Large intestine (tissue), 3 donors: ENCODE results near the gene KIAA1671. TPM values are rescaled to one million over a fixed set of nuclear protein-coding genes. Genes with fewer than 3 reads are reported as not detected.

Source experiments
- DNase-seq, 2 donors: peaks; one replicate each; pipeline versions ENCODE4 v3.0.0 to v3.0.0-alpha.2; 2013
- H3K27ac ChIP-seq: one replicate; pipeline ENCODE4 v1.5.1; 2013; ENCODE audit warnings: low read length
- H3K27me3 ChIP-seq: 2 replicates; pipeline ENCODE4 v1.6.1; 2013; ENCODE audit warnings: low read length; ENCODE audit not compliant: control insufficient read depth, insufficient read depth
- H3K36me3 ChIP-seq: 2 replicates; pipeline ENCODE4 v1.6.1; 2013; ENCODE audit warnings: low read length; ENCODE audit not compliant: control insufficient read depth, insufficient read depth
- H3K4me1 ChIP-seq: one replicate; pipeline ENCODE4 v1.6.1; 2013; ENCODE audit warnings: low read length; ENCODE audit not compliant: control insufficient read depth, insufficient read depth
- H3K4me3 ChIP-seq: one replicate; pipeline ENCODE4 v1.5.1; 2013; ENCODE audit warnings: low read length
- H3K9me3 ChIP-seq: one replicate; pipeline ENCODE4 v1.6.1; 2013; ENCODE audit warnings: mild to moderate bottlenecking, low read depth, low read length, moderate library complexity; ENCODE audit not compliant: control insufficient read depth
- WGBS: methylation state at CpG from one replicate; pipeline ENCODE4 v1.1.5; 2013; ENCODE audit warnings: low lambda C conversion rate; ENCODE audit not compliant: insufficient coverage; 5-methylcytosine and 5-hydroxymethylcytosine counted together
- polyA plus RNA-seq: library from polyadenylated mRNA; unstranded; fragments of 120-200 nt; gene quantifications from one replicate; pipeline ENCODE4 v1.2.1, GENCODE V29; 2013

KIAA1671 gene
- polyA plus RNA-seq, 1 donor = 25.0 TPM

DNA sequence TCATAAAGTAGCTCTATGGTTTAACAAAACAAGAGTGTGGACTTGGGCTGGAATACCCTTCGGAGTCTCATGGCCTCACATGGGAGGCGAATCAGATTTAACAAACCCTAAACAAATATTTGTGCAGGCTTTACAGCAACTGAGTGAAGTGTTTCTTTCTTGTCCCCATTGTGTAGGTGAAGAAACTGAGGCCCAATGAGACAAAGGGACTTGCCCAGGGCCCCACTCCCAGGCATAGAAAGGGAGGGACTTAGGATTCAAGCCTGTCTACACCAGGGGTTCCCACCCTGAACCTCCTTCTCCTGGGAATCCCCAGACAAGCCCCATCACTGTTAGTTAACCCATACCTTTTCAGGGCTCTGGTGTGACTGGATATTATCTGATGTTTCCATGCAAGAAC lies 192.0 kb downstream of the KIAA1671 start:
- DNase-seq = no peak
- WGBS = no CpG with 5 or more reads among the region's 2 CpGs
- H3K4me1 ChIP-seq = peaks cover 2% of the 10 kb centered on the region
- H3K27ac ChIP-seq = no peak overlapping the region
- no peak overlapping the region for H3K4me3 ChIP-seq
- no peaks in the 10 kb centered on the region for H3K36me3 ChIP-seq
- no peaks in the 10 kb centered on the region for H3K27me3 ChIP-seq
- H3K9me3 ChIP-seq = no peaks in the 10 kb centered on the region

DNA sequence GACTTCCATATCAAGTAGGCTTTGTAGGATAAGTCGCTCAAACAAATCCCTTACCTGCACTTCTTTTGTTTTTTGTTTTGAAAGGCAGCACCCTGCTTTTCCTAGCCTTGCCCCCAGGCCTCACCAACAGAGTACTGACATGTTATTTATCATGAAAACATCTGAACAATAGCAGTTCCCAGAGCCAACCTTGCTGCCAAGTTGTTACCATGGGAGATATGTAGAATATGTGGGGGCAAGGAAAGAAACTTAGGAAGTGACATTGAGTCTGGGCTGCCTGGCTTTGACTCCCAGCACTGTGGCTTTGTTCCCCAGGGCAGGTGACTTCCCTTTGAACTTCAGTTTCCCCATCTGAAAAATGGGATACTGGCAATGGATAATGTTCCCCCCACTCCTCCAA lies 193.8 kb downstream of the KIAA1671 start:
- peaks cover 2% of the 10 kb centered on the region for H3K4me1 ChIP-seq
- no peaks in the 10 kb centered on the region for H3K36me3 ChIP-seq
- WGBS = no CpG with 5 or more reads among the region's 1 CpG
- H3K27me3 ChIP-seq = no peaks in the 10 kb centered on the region
- H3K4me3 ChIP-seq = no peak overlapping the region
- no peaks in the 10 kb centered on the region for H3K9me3 ChIP-seq
- no peak for DNase-seq
- H3K27ac ChIP-seq = no peak overlapping the region

DNA sequence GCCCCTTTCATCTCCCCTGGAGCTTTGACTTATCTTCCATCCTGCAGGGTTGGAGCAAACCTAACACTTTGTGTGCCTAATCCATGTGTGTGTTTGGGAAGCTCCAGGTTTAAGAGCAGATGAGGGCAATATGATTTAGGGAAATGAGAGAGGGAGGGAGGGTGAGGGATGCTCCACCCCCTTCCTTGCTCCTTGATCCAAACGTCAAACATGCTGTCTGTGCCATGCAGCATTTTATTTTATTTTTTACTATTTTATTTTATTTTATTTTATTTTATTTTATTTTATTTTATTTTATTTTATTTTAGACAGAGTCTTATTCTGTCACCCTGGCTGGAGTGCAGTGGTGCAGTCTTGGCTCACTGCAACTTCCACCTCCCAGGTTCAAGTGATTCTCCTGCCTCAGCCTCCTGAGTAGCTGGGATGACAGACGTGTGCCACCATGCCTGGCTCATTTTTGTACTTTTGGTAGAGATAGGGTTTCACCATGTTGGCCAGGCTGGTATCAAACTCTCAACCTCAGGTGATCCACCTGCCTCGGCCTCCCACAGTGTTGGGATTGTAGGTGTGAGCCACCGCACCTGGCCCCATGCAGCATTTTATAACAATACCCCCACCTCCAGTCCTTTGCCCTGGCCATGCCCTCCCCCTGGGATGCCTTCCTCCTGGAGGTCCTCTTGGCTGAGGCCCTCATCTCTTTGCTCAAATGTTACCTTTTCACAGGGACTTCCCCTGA lies 194.6 kb downstream of the KIAA1671 start:
- H3K4me3 ChIP-seq = no peak overlapping the region
- no peaks in the 10 kb centered on the region for H3K27me3 ChIP-seq
- WGBS = 71% methylated on average over 1 of the region's 4 CpGs
- no peaks in the 10 kb centered on the region for H3K36me3 ChIP-seq
- H3K4me1 ChIP-seq = peaks cover 2% of the 10 kb centered on the region
- no peak overlapping the region for H3K27ac ChIP-seq
- no peaks in the 10 kb centered on the region for H3K9me3 ChIP-seq
- DNase-seq = no peak

DNA sequence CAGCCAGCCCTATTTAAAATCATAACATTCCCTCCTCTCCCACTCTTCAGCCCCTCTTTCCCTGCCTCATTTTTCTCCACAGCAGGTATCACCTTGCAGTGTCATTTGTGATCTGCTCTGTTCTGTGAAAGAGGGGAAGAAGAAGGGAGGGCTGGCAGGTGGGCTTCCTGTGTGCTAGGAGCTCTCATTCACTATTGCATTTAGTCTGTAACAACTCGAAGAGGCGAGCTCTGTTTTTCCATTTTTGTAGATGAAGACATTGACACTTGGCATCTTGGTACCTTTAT lies 195.1 kb downstream of the KIAA1671 start:
- no peak overlapping the region for H3K27ac ChIP-seq
- no peaks in the 10 kb centered on the region for H3K9me3 ChIP-seq
- no peak for DNase-seq
- 80% methylated on average over 2 of the region's 2 CpGs for WGBS
- H3K4me1 ChIP-seq = peaks cover 2% of the 10 kb centered on the region
- no peaks in the 10 kb centered on the region for H3K27me3 ChIP-seq
- no peaks in the 10 kb centered on the region for H3K36me3 ChIP-seq
- no peak overlapping the region for H3K4me3 ChIP-seq

DNA sequence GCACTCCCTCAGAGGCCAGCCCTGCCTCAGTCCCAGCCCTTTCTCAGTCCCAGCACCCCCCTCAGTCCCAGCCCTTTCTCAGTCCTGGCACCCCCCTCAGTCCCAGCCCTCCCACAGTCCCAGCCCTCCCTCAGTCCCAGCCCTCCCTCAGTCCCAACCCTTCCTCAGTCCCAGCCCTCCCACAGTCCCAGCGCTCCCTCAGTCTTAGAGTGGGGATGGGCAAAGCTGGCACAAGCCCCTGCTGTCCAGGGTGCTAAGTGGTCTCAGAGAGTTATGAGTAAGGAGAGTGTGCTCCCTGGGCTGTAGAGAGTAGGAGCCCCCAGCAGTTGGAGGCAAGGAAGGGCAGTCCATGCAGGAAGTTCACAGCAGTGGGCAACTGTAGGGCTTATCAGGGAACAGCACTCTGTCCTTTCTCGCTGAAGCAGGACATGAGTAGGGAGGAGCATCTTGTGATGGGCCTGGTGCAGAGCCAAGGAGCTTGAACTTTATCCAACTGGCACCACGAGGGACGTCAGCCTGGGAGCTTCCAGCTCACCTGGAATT lies 195.7 kb downstream of the KIAA1671 start:
- no peaks in the 10 kb centered on the region for H3K27me3 ChIP-seq
- H3K36me3 ChIP-seq = no peaks in the 10 kb centered on the region
- no peak overlapping the region for H3K4me3 ChIP-seq
- peaks cover 2% of the 10 kb centered on the region for H3K4me1 ChIP-seq
- DNase-seq = peak; percentile 60 to 85
- H3K27ac ChIP-seq = no peak overlapping the region
- no CpG with 5 or more reads among the region's 4 CpGs for WGBS
- H3K9me3 ChIP-seq = no peaks in the 10 kb centered on the region

DNA sequence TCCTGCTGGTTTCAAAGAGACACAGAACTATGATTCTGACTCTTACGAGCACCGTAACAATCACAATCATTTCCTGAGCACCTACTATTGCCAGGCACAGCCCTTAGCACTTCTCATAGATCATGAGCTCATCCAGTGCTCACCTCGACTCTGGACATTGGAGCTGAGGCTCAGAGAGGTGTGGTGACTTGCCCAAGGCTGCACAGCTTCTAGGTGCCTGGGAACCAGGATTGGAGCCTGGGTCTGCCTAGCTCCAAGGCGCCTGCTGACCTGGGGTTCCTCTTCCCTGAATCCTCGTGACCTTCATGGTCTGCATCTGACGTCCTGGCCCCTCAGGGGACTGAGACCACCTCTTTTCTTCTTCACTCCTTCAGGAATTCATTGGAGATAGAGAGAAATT lies 196.5 kb downstream of the KIAA1671 start:
- DNase-seq = no peak
- Histone ChIP-seq H3K4me1 (peaks cover 2% of the 10 kb centered on the region), H3K4me3 (no peak overlapping the region), H3K9me3 (no peaks in the 10 kb centered on the region), H3K27me3 (no peaks in the 10 kb centered on the region), H3K27ac (no peak overlapping the region), H3K36me3 (no peaks in the 10 kb centered on the region)
- WGBS = 100% methylated on average over 2 of the region's 6 CpGs

DNA sequence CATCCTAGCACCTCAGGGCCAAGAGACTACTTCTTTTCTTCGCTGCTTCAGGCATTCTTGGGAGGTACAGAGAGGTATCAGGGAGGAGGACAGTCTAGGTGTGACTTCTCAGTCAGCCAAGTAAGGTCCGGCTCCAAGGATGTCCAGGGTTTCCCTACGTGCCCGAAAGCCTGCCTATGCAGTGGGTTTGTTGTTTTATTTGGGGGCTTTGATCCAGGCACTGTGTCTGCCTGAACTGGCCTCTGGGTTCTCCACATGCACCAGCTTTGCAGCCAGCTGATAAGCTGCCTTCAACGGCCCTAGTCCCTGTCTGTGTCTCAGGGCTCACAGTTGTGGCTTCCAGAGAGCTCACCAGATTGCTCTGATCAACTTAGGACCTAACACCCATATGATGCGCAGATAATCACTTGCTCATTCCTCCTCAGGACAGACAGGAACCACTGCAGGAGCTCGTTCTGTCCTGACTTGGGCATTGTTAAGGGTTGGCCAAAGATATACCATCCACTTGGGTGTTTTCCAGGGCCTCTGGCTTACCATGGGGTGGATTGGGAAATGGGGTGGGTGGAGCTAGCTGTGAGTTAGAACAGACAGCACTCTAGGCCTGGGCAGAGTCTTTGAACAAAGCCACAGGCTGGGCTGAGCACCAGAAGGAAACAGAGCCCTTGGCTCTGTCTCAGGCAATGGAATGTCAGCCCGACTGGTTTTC lies 201.6 kb downstream of the KIAA1671 start:
- DNase-seq = peak; percentile 21 to 23

DNA sequence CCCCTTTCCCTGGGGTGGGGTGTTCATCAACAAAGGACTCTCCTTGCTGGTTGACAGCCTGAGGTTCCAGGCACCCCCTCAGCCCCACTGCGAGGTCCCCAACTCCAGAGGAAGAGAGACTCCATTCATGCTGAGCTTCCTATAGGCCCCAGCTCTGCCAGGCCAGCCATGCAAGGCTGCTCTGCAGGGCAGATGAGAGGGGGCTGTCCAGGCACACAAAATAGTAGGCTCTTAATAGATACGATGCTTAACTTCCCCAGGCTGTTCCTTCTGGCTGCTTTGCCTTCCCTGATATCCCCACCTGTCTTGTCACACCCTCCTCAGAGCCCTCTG lies 202.1 kb downstream of the KIAA1671 start:
- H3K4me1 ChIP-seq = no peaks in the 10 kb centered on the region
- no CpG with 5 or more reads among the region's 2 CpGs for WGBS
- H3K27ac ChIP-seq = no peak overlapping the region
- H3K27me3 ChIP-seq = no peaks in the 10 kb centered on the region
- H3K4me3 ChIP-seq = no peak overlapping the region
- no peaks in the 10 kb centered on the region for H3K9me3 ChIP-seq
- no peak for DNase-seq
- H3K36me3 ChIP-seq = no peaks in the 10 kb centered on the region

More for the DNA sequence above, 201.6 kb downstream of the KIAA1671 start:
- H3K4me1 ChIP-seq = no peaks in the 10 kb centered on the region
- no peaks in the 10 kb centered on the region for H3K27me3 ChIP-seq
- H3K4me3 ChIP-seq = no peak overlapping the region
- no peak overlapping the region for H3K27ac ChIP-seq
- H3K36me3 ChIP-seq = no peaks in the 10 kb centered on the region
- WGBS = no CpG with 5 or more reads among the region's 8 CpGs
- no peaks in the 10 kb centered on the region for H3K9me3 ChIP-seq

DNA sequence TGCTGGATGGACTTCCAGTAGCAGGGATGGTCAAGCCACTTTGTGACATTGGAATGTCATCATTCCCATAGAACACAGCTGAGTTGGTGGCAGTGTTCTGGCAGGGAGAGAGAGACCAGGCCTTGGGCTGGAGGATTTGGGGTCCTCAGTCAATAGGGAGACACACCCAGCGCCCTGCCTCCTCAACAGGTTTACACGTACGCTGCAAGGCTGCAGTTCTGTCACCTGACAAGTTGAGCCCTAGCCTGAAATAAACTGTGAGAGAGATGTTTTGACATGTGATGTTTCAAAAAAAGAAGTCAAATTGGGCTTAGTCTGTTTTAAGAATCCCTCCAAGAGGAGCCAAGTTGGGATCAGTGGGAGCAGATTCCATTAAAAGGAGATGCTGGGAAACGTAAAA lies 204.2 kb downstream of the KIAA1671 start:
- H3K27ac ChIP-seq = no peak overlapping the region
- peaks cover 2% of the 10 kb centered on the region for H3K36me3 ChIP-seq
- H3K4me3 ChIP-seq = no peak overlapping the region
- H3K9me3 ChIP-seq = no peaks in the 10 kb centered on the region
- H3K27me3 ChIP-seq = no peaks in the 10 kb centered on the region
- H3K4me1 ChIP-seq = no peaks in the 10 kb centered on the region
- no CpG with 5 or more reads among the region's 4 CpGs for WGBS
- no peak for DNase-seq

DNA sequence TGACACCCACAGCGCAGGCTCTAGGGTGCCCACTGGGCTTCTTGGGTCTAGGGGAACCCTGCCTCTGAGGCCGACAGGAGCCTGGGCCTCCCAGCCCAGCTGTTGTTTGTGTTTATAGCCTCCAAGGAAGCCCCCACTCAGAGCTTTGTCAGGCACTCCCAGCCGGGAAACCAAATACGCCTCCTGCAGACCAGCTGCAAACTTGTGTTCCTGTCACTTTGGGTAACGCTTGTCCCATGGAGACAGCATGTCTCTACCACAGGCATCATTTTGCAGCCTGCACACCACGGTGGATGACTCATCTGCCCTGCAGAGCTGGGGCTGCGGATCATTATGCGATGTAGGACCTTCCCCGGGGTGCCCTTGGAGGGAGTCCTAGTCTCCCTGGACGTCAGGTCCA lies 206.5 kb downstream of the KIAA1671 start:
- DNase-seq = no peak
- no peaks in the 10 kb centered on the region for H3K9me3 ChIP-seq
- no peak overlapping the region for H3K27ac ChIP-seq
- no peaks in the 10 kb centered on the region for H3K27me3 ChIP-seq
- WGBS = no CpG with 5 or more reads among the region's 10 CpGs
- no peak overlapping the region for H3K4me3 ChIP-seq
- no peaks in the 10 kb centered on the region for H3K4me1 ChIP-seq
- H3K36me3 ChIP-seq = peaks cover 2% of the 10 kb centered on the region
